Hepatocyte (in vitro differentiated cells): Measurements from ENCODE around the gene SMIM5. TPM values are rescaled to one million over a fixed set of nuclear protein-coding genes. Genes with fewer than 3 reads are reported as not detected.

Source experiments
- DNase-seq: peaks from one replicate; pipeline ENCODE4 v3.0.0-alpha.2; 2016; ENCODE audit warnings: low spot score
- H2AFZ ChIP-seq: fragments of 200-600 bp; sonication (generic); 2 replicates; pipeline ENCODE4 v1.6.0; 2016; ENCODE audit warnings: antibody characterized with exemption, mild to moderate bottlenecking
- H3K27ac ChIP-seq: fragments of 200-600 bp; sonication (generic); 2 replicates; pipeline ENCODE4 v1.5.1; 2016; ENCODE audit warnings: mild to moderate bottlenecking
- H3K27me3 ChIP-seq: fragments of 200-600 bp; sonication (generic); 2 replicates; pipeline ENCODE4 v1.6.1; 2016
- H3K36me3 ChIP-seq: fragments of 200-600 bp; sonication (generic); replicated peaks from 2 replicates; pipeline ENCODE4 v1.5.1; 2016; ENCODE audit warnings: low read depth; ENCODE audit not compliant: insufficient read depth
- H3K4me1 ChIP-seq: fragments of 200-600 bp; sonication (generic); 2 replicates; pipeline ENCODE4 v1.5.1; 2016; ENCODE audit warnings: mild to moderate bottlenecking, moderate library complexity; ENCODE audit not compliant: insufficient read depth
- H3K4me2 ChIP-seq: fragments of 200-600 bp; sonication (generic); 2 replicates; pipeline ENCODE4 v1.6.0; 2016
- H3K4me3 ChIP-seq: fragments of 200-600 bp; sonication (generic); 2 replicates; pipeline ENCODE4 v1.5.1; 2016; ENCODE audit warnings: mild to moderate bottlenecking
- H3K79me2 ChIP-seq: fragments of 200-600 bp; sonication (generic); 2 replicates; pipeline ENCODE4 v1.6.0; 2017; ENCODE audit warnings: mild to moderate bottlenecking
- H3K9me2 ChIP-seq: fragments of 200-600 bp; sonication (generic); replicated peaks from 2 replicates; pipeline ENCODE4 v1.6.0; 2017; ENCODE audit warnings: mild to moderate bottlenecking; ENCODE audit not compliant: insufficient read depth
- H3K9me3 ChIP-seq: fragments of 200-600 bp; sonication (generic); 2 replicates; pipeline ENCODE4 v1.5.1; 2016; ENCODE audit warnings: low read depth, mild to moderate bottlenecking
- H4K20me1 ChIP-seq: fragments of 200-600 bp; sonication (generic); 2 replicates; pipeline ENCODE4 v1.6.0; 2016; ENCODE audit warnings: mild to moderate bottlenecking; ENCODE audit not compliant: insufficient read depth, poor library complexity, severe bottlenecking
- EZH2 ChIP-seq: fragments of 200-600 bp; sonication (generic); IDR thresholded peaks from 2 replicates; pipeline ENCODE4 v1.6.1; 2016; ENCODE audit warnings: antibody characterized with exemption, mild to moderate bottlenecking, borderline replicate concordance
- EZH2phosphoT487 ChIP-seq: fragments of 200-600 bp; sonication (generic); IDR thresholded peaks from one replicate; pipeline ENCODE4 v1.6.1; 2018; ENCODE audit warnings: antibody characterized with exemption, mild to moderate bottlenecking, low read depth, moderate library complexity; ENCODE audit not compliant: unreplicated experiment, severe bottlenecking
- WGBS: methylation state at CpG from one replicate; pipeline ENCODE4 v1.1.6; 2016; ENCODE audit warnings: low lambda C conversion rate; ENCODE audit errors: missing lambda C conversion rate; 5-methylcytosine and 5-hydroxymethylcytosine counted together
- polyA plus RNA-seq: library from polyadenylated mRNA; unstranded; fragments of >200 nt; fragmentation: Nextera tagmentation; extraction: Ambion mirVana; gene quantifications from 2 replicates; pipeline ENCODE4 v1.2.1, GENCODE V29; 2016
- total RNA-seq: library from RNA; depleted of rRNA; stranded (reverse); fragments of >200 nt; gene quantifications from 2 replicates; pipeline ENCODE4 v1.2.3, GENCODE V29; 2014
- TF ChIP-seq, protein P1 (sequence below): fragments of 200-600 bp; sonication (generic); IDR thresholded peaks from 2 replicates; pipeline ENCODE4 v1.5.1; 2016; ENCODE audit warnings: antibody characterized with exemption, mild to moderate bottlenecking; ENCODE audit not compliant: poor library complexity

SMIM5 gene
- total and polyA plus RNA-seq, 2 experiments from 2014 or later, result 4.1 to 6.8 TPM

DNA sequence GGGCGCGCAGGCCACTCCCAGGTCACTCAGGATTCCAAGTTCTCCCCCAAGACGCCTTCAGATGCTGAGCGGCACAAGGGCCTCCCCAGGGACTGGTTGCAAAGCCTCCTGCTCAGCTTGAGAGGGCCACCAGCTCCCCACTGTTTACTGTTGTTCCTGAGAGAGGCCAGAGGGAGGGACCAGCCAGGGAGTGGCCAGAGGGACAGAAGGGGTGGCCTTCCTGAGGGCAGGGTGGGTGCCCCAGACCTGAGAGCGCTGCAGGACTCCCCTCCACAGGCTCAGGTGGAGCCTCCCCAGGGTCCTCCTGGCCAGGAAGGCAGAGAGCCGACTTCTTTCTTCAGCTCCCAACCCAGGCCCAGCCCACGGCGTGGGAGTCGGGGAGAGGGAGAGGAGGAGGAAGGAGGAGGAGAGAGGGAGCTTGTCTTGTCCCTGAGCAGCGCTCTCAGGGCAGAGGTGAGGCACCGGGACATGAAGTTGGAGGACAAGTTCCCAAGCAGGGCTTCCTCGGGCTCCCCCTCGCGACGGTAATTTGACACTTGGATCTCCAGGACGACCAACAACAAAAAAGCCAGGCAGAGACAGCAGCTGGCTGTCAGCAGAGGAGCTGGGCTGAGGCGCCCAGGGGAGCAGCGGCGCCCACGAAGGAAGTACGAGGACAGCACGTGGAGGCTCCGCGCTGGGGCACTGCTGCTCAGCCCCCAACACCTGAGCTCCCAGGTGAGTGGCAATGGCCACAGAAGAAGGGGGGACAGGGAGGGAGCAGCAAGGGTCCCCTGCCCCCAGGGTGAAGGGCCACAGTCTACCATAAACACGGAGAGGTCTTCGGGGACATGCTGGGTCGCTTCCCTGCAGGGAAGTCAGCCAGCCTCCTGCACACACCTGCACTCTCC is 497 bp downstream of the SMIM5 start:
- DNase-seq, result peak; percentile 95
- Histone ChIP-seq H3K36me3 (no peaks in the 10 kb centered on the region), H4K20me1 (no peaks in the 10 kb centered on the region), H3K9me2 (no peaks in the 10 kb centered on the region), H3K4me3 (no peak overlapping the region), H3K9me3 (no peaks in the 10 kb centered on the region), H2AFZ (no peak overlapping the region), H3K27me3 (no peaks in the 10 kb centered on the region), H3K79me2 (no peaks in the 10 kb centered on the region), H3K27ac (peak overlapping the region; percentile 91), H3K4me1 (peaks cover 21% of the 10 kb centered on the region), H3K4me2 (peak overlapping the region; percentile 65)
- 18% methylated on average over 24 of the region's 27 CpGs for WGBS
- no peak for TF ChIP-seq EZH2
- TF ChIP-seq, protein P1, sequence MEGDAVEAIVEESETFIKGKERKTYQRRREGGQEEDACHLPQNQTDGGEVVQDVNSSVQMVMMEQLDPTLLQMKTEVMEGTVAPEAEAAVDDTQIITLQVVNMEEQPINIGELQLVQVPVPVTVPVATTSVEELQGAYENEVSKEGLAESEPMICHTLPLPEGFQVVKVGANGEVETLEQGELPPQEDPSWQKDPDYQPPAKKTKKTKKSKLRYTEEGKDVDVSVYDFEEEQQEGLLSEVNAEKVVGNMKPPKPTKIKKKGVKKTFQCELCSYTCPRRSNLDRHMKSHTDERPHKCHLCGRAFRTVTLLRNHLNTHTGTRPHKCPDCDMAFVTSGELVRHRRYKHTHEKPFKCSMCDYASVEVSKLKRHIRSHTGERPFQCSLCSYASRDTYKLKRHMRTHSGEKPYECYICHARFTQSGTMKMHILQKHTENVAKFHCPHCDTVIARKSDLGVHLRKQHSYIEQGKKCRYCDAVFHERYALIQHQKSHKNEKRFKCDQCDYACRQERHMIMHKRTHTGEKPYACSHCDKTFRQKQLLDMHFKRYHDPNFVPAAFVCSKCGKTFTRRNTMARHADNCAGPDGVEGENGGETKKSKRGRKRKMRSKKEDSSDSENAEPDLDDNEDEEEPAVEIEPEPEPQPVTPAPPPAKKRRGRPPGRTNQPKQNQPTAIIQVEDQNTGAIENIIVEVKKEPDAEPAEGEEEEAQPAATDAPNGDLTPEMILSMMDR, result peak; percentile 71

DNA sequence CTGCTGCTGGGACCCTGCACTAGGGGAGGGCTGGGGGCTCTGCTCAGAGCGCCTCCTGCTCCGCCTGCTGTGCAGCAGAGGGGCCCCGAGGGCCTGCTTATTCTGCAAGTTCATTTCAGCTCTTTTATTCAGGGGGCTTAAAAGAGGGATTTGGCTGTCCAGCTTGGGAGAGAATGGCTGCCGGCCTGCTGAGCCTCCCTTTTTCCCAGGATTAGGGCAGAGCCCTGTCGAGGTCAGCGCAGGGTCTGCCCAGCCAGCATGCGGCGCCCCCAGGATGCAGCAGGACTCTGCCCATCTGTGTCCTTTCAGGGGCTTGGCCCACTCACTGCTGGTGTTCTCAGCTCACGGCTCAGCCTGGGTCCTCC is 1.1 kb downstream of the SMIM5 start:
- Histone ChIP-seq H3K27me3 (no peaks in the 10 kb centered on the region), H3K9me2 (no peaks in the 10 kb centered on the region), H3K79me2 (no peaks in the 10 kb centered on the region), H2AFZ (no peak overlapping the region), H3K4me1 (peaks cover 21% of the 10 kb centered on the region), H3K4me2 (peak overlapping the region; percentile 65), H3K4me3 (no peak overlapping the region), H3K27ac (peak overlapping the region; percentile 63), H3K9me3 (no peaks in the 10 kb centered on the region), H3K36me3 (no peaks in the 10 kb centered on the region), H4K20me1 (no peaks in the 10 kb centered on the region)
- WGBS, result 72% methylated on average over 9 of the region's 9 CpGs
- DNase-seq, result no peak
- no peak for TF ChIP-seq EZH2
- TF ChIP-seq, protein P1, result no peak
- TF ChIP-seq EZH2phosphoT487, result no peak

DNA sequence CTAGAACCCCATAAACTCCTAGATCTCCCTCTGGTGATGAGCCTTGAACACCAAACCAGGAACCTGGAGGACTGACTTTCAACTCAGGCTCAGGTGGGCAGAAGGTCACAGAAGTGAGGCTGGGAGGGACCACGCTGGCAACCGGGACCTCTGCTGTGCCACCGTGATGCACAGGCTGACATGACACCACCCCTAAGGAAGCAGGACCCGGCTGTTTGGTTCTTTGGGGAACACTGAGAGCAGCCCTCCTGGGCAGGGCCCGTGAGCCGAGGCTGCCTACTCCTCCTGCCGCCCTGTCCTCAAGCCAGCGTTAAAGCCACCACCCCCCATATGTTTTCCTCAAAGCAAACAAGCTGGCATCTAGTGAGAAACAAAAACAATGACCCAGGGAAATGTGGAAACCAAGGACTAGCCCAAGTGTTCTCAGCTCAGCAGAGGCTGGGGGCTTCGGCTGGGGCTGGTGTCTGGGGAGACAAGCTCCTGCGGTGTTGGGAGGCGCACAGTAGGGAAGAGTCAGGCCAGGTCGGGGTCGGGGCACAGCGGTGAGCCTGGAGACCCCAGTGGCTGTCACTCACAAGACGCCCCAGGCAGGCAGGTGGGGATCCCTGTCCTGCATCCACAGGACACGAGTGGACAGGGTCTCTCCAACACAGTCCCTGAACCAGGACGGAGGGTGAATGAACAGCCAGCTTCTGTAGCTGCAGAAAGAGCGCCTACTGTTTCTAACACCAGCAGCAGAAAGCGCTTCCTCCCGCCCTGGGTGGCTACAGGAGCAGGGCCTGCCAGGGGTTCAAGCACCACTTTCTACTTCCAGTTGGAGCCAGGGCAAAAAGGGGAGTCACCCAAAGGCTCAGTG is 1.7 kb downstream of the SMIM5 start:
- H4K20me1 ChIP-seq, result no peaks in the 10 kb centered on the region
- no peaks in the 10 kb centered on the region for H3K36me3 ChIP-seq
- 92% methylated on average over 20 of the region's 20 CpGs for WGBS
- no peaks in the 10 kb centered on the region for H3K27me3 ChIP-seq
- H3K27ac ChIP-seq, result peak overlapping the region; percentile 63
- H2AFZ ChIP-seq, result no peak overlapping the region
- no peak for TF ChIP-seq EZH2phosphoT487
- TF ChIP-seq EZH2, result no peak
- TF ChIP-seq, protein P1, result no peak
- H3K4me1 ChIP-seq, result peaks cover 25% of the 10 kb centered on the region
- H3K4me3 ChIP-seq, result no peak overlapping the region
- no peaks in the 10 kb centered on the region for H3K79me2 ChIP-seq
- peak overlapping the region; percentile 65 for H3K4me2 ChIP-seq
- DNase-seq, result no peak
- H3K9me2 ChIP-seq, result no peaks in the 10 kb centered on the region
- H3K9me3 ChIP-seq, result no peaks in the 10 kb centered on the region
